H9 (cell line): Measurements from ENCODE around the gene GRID1. TPM values are rescaled to one million over a fixed set of nuclear protein-coding genes. Genes with fewer than 3 reads are reported as not detected.

Source experiments
- DNase-seq: peaks from one replicate; pipeline ENCODE4 v3.0.0-alpha.2; 2017
- H2AFZ ChIP-seq: one replicate; pipeline ENCODE4 v1.6.1; 2013; ENCODE audit warnings: mild to moderate bottlenecking, low read length, control low read depth, moderate library complexity
- H2AK5ac ChIP-seq: 2 replicates; pipeline ENCODE4 v1.6.1; 2013; ENCODE audit warnings: low read length, control low read depth, mixed read lengths; ENCODE audit not compliant: insufficient read length
- H2BK120ac ChIP-seq: one replicate; pipeline ENCODE4 v1.6.1; 2013; ENCODE audit warnings: low read depth, mild to moderate bottlenecking, low read length, control low read depth, inconsistent platforms; ENCODE audit not compliant: poor library complexity, severe bottlenecking
- H2BK12ac ChIP-seq: 2 replicates; pipeline ENCODE4 v1.6.1; 2013; ENCODE audit warnings: low read length, control low read depth, mixed read lengths, low read depth; ENCODE audit not compliant: insufficient read length
- H2BK15ac ChIP-seq: 2 replicates; pipeline ENCODE4 v1.6.1; 2013; ENCODE audit warnings: low read depth, low read length, control low read depth
- H2BK20ac ChIP-seq: one replicate; pipeline ENCODE4 v1.6.1; 2013; ENCODE audit warnings: low read depth, mild to moderate bottlenecking, low read length, control low read depth, inconsistent platforms; ENCODE audit not compliant: poor library complexity, severe bottlenecking
- H2BK5ac ChIP-seq: 2 replicates; pipeline ENCODE4 v1.6.1; 2013; ENCODE audit warnings: low read length, control low read depth, mixed read lengths; ENCODE audit not compliant: insufficient read length
- H3K14ac ChIP-seq: 2 replicates; pipeline ENCODE4 v1.6.1; 2013; ENCODE audit warnings: low read length, control low read depth; ENCODE audit not compliant: insufficient read depth
- H3K18ac ChIP-seq: 2 replicates; pipeline ENCODE4 v1.6.1; 2013; ENCODE audit warnings: low read depth, mild to moderate bottlenecking, mixed read lengths, low read length, control low read depth; ENCODE audit not compliant: insufficient read length
- H3K23ac ChIP-seq: 2 replicates; pipeline ENCODE4 v1.6.1; 2013; ENCODE audit warnings: low read length, control low read depth, mixed read lengths, low read depth; ENCODE audit not compliant: insufficient read length
- H3K23me2 ChIP-seq: 2 replicates; pipeline ENCODE4 v1.6.1; 2013; ENCODE audit warnings: low read depth, mild to moderate bottlenecking, mixed read lengths, low read length, control low read depth; ENCODE audit not compliant: insufficient read length, poor library complexity, severe bottlenecking
- H3K27ac ChIP-seq: 2 replicates; pipeline ENCODE4 v1.5.1; 2013; ENCODE audit warnings: low read length, control low read depth, mixed read lengths, low read depth; ENCODE audit not compliant: insufficient read length
- H3K27me3 ChIP-seq: 2 replicates; pipeline ENCODE4 v1.6.1; 2013; ENCODE audit warnings: low read length, control low read depth, inconsistent platforms; ENCODE audit not compliant: insufficient read depth
- H3K4ac ChIP-seq: 2 replicates; pipeline ENCODE4 v1.6.1; 2013; ENCODE audit warnings: low read depth, mild to moderate bottlenecking, control low read depth, inconsistent platforms, low read length, moderate library complexity
- H3K4me1 ChIP-seq: 2 replicates; pipeline ENCODE4 v1.6.1; 2013; ENCODE audit warnings: low read length, control low read depth, inconsistent platforms; ENCODE audit not compliant: insufficient read depth
- H3K4me2 ChIP-seq: 2 replicates; pipeline ENCODE4 v1.6.1; 2013; ENCODE audit warnings: low read length, control low read depth, mixed read lengths; ENCODE audit not compliant: insufficient read length, insufficient read depth
- H3K56ac ChIP-seq: 2 replicates; pipeline ENCODE4 v1.6.1; 2013; ENCODE audit warnings: low read depth, mild to moderate bottlenecking, mixed read lengths, low read length, control low read depth; ENCODE audit not compliant: insufficient read length
- H3K79me1 ChIP-seq: 2 replicates; pipeline ENCODE4 v1.6.1; 2013; ENCODE audit warnings: low read depth, mild to moderate bottlenecking, moderate library complexity, low read length, control low read depth, inconsistent platforms; ENCODE audit not compliant: insufficient read depth, poor library complexity, severe bottlenecking
- H3K79me2 ChIP-seq: 2 replicates; pipeline ENCODE4 v1.6.1; 2013; ENCODE audit warnings: low read length, control low read depth, inconsistent platforms; ENCODE audit not compliant: insufficient read depth
- H3K9ac ChIP-seq: 2 replicates; pipeline ENCODE4 v1.6.1; 2013; ENCODE audit warnings: low read length, control low read depth, mixed read lengths; ENCODE audit not compliant: insufficient read length; ENCODE audit errors: extremely low read depth
- H3K9me3 ChIP-seq: one replicate; pipeline ENCODE4 v1.6.1; 2013; ENCODE audit warnings: low read depth, low read length, inconsistent platforms; ENCODE audit not compliant: control insufficient read depth
- H3T11ph ChIP-seq: one replicate; pipeline ENCODE4 v1.6.1; 2013; ENCODE audit warnings: mild to moderate bottlenecking, low read length, control low read depth, inconsistent platforms
- H4K20me1 ChIP-seq: one replicate; pipeline ENCODE4 v1.6.1; 2013; ENCODE audit not compliant: control insufficient read depth, insufficient read length, insufficient read depth
- H4K5ac ChIP-seq: 2 replicates; pipeline ENCODE4 v1.6.1; 2013; ENCODE audit warnings: low read depth, mild to moderate bottlenecking, mixed read lengths, low read length, control low read depth; ENCODE audit not compliant: insufficient read length
- H4K8ac ChIP-seq: replicated peaks from 2 replicates; pipeline ENCODE4 v1.6.1; 2013; ENCODE audit warnings: low read length, control low read depth, mixed read lengths, low read depth; ENCODE audit not compliant: insufficient read length
- H4K91ac ChIP-seq: 2 replicates; pipeline ENCODE4 v1.6.1; 2013; ENCODE audit warnings: low read depth, mild to moderate bottlenecking, moderate library complexity, mixed read lengths, low read length, control low read depth; ENCODE audit not compliant: insufficient read length
- H3K27ac Mint-ChIP-seq, 3 experiments: 2 replicates in 2 of 3; 3 replicates in 1 of 3; pipeline ENCODE4 v1.8.0; 2020 to 2021; ENCODE audit warnings: mixed read lengths in 3 of 3, mild to moderate bottlenecking in 1 of 3, moderate library complexity in 1 of 3
- H3K27me3 Mint-ChIP-seq: 2 replicates; pipeline ENCODE4 v1.8.0; 2021; ENCODE audit warnings: low read depth, mild to moderate bottlenecking, moderate library complexity, mixed read lengths
- H3K36me3 Mint-ChIP-seq, 3 experiments: 2 replicates in 2 of 3; 3 replicates in 1 of 3; pipeline ENCODE4 v1.8.0; 2020 to 2021; ENCODE audit warnings: low read depth in 3 of 3, mixed read lengths in 3 of 3; ENCODE audit not compliant: insufficient read depth in 1 of 3
- H3K4me1 Mint-ChIP-seq, 2 experiments: 2 replicates each; pipeline ENCODE4 v1.8.0; 2020; ENCODE audit warnings: mixed read lengths in 2 of 2
- H3K4me3 Mint-ChIP-seq, 2 experiments: 2 replicates in 1 of 2; 3 replicates in 1 of 2; pipeline ENCODE4 v1.8.0; 2020 to 2021; ENCODE audit warnings: mild to moderate bottlenecking in 2 of 2, mixed read lengths in 2 of 2, moderate library complexity in 1 of 2
- H3K9me3 Mint-ChIP-seq, 2 experiments: 2 replicates in 1 of 2; 3 replicates in 1 of 2; pipeline ENCODE4 v1.8.0; 2020; ENCODE audit warnings: mild to moderate bottlenecking in 2 of 2, mixed read lengths in 2 of 2, moderate library complexity in 1 of 2
- WGBS: extraction: QIAGEN DNeasy Blood & Tissue Kit; methylation state at CpG from one replicate; pipeline ENCODE4 v1.1.7; 2013; ENCODE audit warnings: missing lambda C conversion rate, low lambda C conversion rate, mixed read lengths; ENCODE audit not compliant: insufficient read length; ENCODE audit errors: extremely low coverage; 5-methylcytosine and 5-hydroxymethylcytosine counted together
- total RNA-seq: library from RNA; stranded (reverse); gene quantifications from 2 replicates; pipeline ENCODE4 v1.2.1, GENCODE V29; 2021
- TF ChIP-seq, protein P1 (sequence below): fragments of 200-600 bp; sonication (generic); conservative IDR thresholded peaks from 3 replicates; pipeline ENCODE4 v1.8.0; 2021; ENCODE audit warnings: antibody characterized with exemption, mild to moderate bottlenecking

Gene GRID1
- total RNA-seq, 1 experiment from 2014 or later: 0.35 TPM

DNA sequence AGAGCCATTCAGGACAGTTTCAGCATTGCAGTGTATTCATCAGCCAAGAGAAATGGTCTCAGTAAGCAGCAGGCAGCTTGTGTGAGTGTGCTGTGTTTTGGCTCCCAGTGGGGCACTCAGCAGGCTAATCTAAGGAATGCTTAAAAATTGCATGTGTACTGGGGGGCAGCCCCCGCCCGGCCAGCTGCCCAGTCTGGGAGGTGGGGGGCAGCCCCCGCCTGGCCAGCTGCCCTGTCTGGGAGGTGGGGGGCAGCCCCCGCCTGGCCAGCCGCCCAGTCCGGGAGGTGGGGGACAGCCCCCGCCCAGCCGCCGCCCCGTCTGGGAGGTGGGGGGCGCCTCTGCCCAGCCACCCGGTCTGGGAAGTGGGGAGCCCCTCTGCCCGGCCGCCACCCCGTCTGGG, 116.2 kb downstream of the GRID1 start:
- Histone ChIP-seq H3K4me2 (no peak overlapping the region), H3K27me3 (no peaks in the 10 kb centered on the region), H2BK5ac (no peak overlapping the region), H3K18ac (no peak overlapping the region), H4K5ac (no peak overlapping the region), H4K91ac (no peak overlapping the region), H3K4ac (no peak overlapping the region), H2BK20ac (no peak overlapping the region), H3K56ac (no peak overlapping the region), H3K4me1 (peaks cover 7% of the 10 kb centered on the region; the same call in 1 of the 2 replicates), H3K79me1 (no peaks in the 10 kb centered on the region), H3K23ac (no peak overlapping the region), H4K8ac (no peak overlapping the region), H3T11ph (no peak overlapping the region), H3K27ac (no peak overlapping the region), H3K23me2 (no peaks in the 10 kb centered on the region), H2BK120ac (no peak overlapping the region), H3K9ac (no peak overlapping the region), H2AFZ (no peak overlapping the region), H2BK15ac (no peak overlapping the region), H2BK12ac (no peak overlapping the region), H3K79me2 (no peaks in the 10 kb centered on the region), H4K20me1 (no peaks in the 10 kb centered on the region), H2AK5ac (no peak overlapping the region), H3K9me3 (no peaks in the 10 kb centered on the region), H3K14ac (no peak overlapping the region)
- H3K9me3 Mint-ChIP-seq: peaks cover 8 to 12% of the 10 kb centered on the region in 2 experiments; a peak in 4 of 5 replicates
- H3K4me3 Mint-ChIP-seq: no peak overlapping the region
- no peak overlapping the region for H3K27ac Mint-ChIP-seq
- no CpG with 5 or more reads among the region's 15 CpGs for WGBS
- peaks cover 14 to 16% of the 10 kb centered on the region in 2 experiments for H3K4me1 Mint-ChIP-seq
- H3K36me3 Mint-ChIP-seq: peaks cover 0 to 9% (median 2%) of the 10 kb centered on the region in 3 experiments; a peak in 5 of 7 replicates
- TF ChIP-seq, protein P1, sequence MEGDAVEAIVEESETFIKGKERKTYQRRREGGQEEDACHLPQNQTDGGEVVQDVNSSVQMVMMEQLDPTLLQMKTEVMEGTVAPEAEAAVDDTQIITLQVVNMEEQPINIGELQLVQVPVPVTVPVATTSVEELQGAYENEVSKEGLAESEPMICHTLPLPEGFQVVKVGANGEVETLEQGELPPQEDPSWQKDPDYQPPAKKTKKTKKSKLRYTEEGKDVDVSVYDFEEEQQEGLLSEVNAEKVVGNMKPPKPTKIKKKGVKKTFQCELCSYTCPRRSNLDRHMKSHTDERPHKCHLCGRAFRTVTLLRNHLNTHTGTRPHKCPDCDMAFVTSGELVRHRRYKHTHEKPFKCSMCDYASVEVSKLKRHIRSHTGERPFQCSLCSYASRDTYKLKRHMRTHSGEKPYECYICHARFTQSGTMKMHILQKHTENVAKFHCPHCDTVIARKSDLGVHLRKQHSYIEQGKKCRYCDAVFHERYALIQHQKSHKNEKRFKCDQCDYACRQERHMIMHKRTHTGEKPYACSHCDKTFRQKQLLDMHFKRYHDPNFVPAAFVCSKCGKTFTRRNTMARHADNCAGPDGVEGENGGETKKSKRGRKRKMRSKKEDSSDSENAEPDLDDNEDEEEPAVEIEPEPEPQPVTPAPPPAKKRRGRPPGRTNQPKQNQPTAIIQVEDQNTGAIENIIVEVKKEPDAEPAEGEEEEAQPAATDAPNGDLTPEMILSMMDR: no peak
- peaks cover 4% of the 10 kb centered on the region for H3K27me3 Mint-ChIP-seq
- no peak for DNase-seq
